ENCODE results near the gene ATRAID.

DNA sequence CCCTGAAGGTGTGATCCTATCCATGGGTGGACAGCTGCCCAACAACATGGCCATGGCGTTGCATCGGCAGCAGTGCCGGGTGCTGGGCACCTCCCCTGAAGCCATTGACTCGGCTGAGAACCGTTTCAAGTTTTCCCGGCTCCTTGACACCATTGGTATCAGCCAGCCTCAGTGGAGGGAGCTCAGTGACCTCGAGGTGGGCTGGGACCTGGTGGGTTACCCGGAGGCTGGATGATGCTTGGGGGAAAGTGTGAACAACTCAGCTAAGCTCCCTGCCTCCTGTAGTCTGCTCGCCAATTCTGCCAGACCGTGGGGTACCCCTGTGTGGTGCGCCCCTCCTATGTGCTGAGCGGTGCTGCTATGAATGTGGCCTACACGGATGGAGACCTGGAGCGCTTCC lies 21.5 kb downstream of the ATRAID start:
- TF ChIP-seq, protein P1, sequence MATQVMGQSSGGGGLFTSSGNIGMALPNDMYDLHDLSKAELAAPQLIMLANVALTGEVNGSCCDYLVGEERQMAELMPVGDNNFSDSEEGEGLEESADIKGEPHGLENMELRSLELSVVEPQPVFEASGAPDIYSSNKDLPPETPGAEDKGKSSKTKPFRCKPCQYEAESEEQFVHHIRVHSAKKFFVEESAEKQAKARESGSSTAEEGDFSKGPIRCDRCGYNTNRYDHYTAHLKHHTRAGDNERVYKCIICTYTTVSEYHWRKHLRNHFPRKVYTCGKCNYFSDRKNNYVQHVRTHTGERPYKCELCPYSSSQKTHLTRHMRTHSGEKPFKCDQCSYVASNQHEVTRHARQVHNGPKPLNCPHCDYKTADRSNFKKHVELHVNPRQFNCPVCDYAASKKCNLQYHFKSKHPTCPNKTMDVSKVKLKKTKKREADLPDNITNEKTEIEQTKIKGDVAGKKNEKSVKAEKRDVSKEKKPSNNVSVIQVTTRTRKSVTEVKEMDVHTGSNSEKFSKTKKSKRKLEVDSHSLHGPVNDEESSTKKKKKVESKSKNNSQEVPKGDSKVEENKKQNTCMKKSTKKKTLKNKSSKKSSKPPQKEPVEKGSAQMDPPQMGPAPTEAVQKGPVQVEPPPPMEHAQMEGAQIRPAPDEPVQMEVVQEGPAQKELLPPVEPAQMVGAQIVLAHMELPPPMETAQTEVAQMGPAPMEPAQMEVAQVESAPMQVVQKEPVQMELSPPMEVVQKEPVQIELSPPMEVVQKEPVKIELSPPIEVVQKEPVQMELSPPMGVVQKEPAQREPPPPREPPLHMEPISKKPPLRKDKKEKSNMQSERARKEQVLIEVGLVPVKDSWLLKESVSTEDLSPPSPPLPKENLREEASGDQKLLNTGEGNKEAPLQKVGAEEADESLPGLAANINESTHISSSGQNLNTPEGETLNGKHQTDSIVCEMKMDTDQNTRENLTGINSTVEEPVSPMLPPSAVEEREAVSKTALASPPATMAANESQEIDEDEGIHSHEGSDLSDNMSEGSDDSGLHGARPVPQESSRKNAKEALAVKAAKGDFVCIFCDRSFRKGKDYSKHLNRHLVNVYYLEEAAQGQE (IDR thresholded peaks at IDR 0.05; ENCODE audit: insufficient replicate concordance, low read depth) = no peak
- no peak for TF ChIP-seq POLR2AphosphoS5 (IDR thresholded peaks at IDR 0.05; ENCODE audit: low read depth)
